HepG2 (cell line): ENCODE data around the gene KIF3C. TPM values are rescaled to one million over a fixed set of nuclear protein-coding genes. Genes with fewer than 3 reads are reported as not detected.

Experiments
- ATF7-NPFF ChIP-seq: sonication (generic); formaldehyde crosslinking; IDR thresholded peaks from 2 replicates; pipeline ENCODE4 v1.8.1; 2023; ENCODE audit warnings: mild to moderate bottlenecking, low read depth, missing genetic modification reagents, moderate library complexity
- GTF2F1 ChIP-seq: fragments of 150-350 bp; IDR thresholded peaks from 2 replicates; pipeline ENCODE4 v1.6.1; 2014; ENCODE audit warnings: low read length
- KDM2A ChIP-seq: sonication (generic); formaldehyde crosslinking; IDR thresholded peaks from 2 replicates; pipeline ENCODE4 v1.4.0; 2020; ENCODE audit warnings: low read depth, missing genetic modification reagents, borderline replicate concordance
- NR2F2 ChIP-seq: IDR thresholded peaks from 2 replicates; pipeline ENCODE4 v1.6.1; 2012; ENCODE audit warnings: low read depth, inconsistent platforms, borderline replicate concordance
- SP4 ChIP-seq: sonication (generic); formaldehyde crosslinking; IDR thresholded peaks from 2 replicates; pipeline ENCODE4 v1.8.1; 2023; ENCODE audit warnings: mild to moderate bottlenecking, missing genetic modification reagents
- ZNF225 ChIP-seq: sonication (generic); formaldehyde crosslinking; IDR thresholded peaks from 2 replicates; pipeline ENCODE4 v1.4.0; 2020; ENCODE audit warnings: mild to moderate bottlenecking, missing genetic modification reagents
- ZNF331 ChIP-seq: sonication (generic); formaldehyde crosslinking; IDR thresholded peaks from 2 replicates; pipeline ENCODE4 v1.4.0; 2020; ENCODE audit warnings: missing genetic modification reagents
- ZNF407 ChIP-seq: sonication (generic); formaldehyde crosslinking; IDR thresholded peaks from one replicate; pipeline ENCODE4 v1.5.1; 2020; ENCODE audit warnings: mild to moderate bottlenecking, missing genetic modification reagents; ENCODE audit errors: not compliant biosample characterization
- ZNF609 ChIP-seq: sonication (generic); formaldehyde crosslinking; IDR thresholded peaks from 2 replicates; pipeline ENCODE4 v1.4.0; 2020; ENCODE audit warnings: mild to moderate bottlenecking, missing genetic modification reagents, borderline replicate concordance
- ZNF615 ChIP-seq: sonication (generic); formaldehyde crosslinking; IDR thresholded peaks from 2 replicates; pipeline ENCODE4 v1.5.0; 2020; ENCODE audit warnings: mild to moderate bottlenecking, missing genetic modification reagents, borderline replicate concordance
- polyA plus RNA-seq, 8 experiments: library from polyadenylated mRNA; depleted of rRNA in 3 of 8; stranded (reverse) in 7 of 8; unstranded in 1 of 8; fragments of >200 nt; fragmentation: Illumina TruSeq in 4 of 8; extraction: Trizol in 4 of 8; gene quantifications; 2 replicates each; pipeline versions ENCODE4 v1.2.1 to v1.2.3, GENCODE V29; 2011 to 2016; ENCODE audit warnings: low read depth in 4 of 8, missing spikeins in 1 of 8, mixed read lengths in 1 of 8; ENCODE audit not compliant: insufficient read depth in 1 of 8
- total RNA-seq, 5 experiments: library from RNA; depleted of rRNA; stranded (reverse); fragments of >200 nt; fragmentation: Illumina TruSeq; extraction: Trizol; gene quantifications; 2 replicates each; pipeline ENCODE4 v1.2.3, GENCODE V29; 2016; ENCODE audit warnings: low read depth in 1 of 5
- TF ChIP-seq, protein P1 (sequence below): sonication (generic); formaldehyde crosslinking; IDR thresholded peaks from 2 replicates; pipeline ENCODE4 v1.8.0; 2022; ENCODE audit warnings: mild to moderate bottlenecking, missing genetic modification reagents

KIF3C gene
- total and polyA plus RNA-seq, 2 of the 13 experiments (the other 11 are each of a cell fraction or from before 2014, with no cell fraction given): 3.6 to 4.9 TPM

DNA sequence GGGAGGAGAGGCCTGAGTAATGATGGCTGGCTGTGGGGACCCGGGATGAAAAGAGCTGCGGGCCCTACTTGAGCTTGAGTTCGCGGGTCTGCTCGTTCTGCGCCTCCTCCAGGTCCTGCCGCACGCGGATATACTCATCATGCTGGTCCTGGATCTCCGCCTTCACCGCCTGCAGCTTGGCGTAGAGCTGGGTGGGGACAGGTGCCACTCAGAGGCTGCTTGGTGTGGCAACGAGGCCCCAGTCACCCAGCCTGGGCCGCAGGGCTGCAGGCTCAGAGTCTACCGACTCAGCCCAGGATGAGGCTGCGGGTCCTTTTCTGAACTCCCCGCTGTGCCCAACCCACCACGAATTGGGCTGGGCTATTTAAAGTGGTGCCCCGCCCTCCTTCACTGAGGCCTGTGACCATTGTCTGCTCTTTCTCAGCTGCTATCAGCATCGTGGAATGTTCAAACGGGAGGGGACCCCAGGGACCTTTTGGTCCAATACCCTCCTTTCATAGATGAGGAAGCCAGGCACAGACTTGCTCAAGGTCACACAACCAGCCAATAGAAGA is 28.0 kb downstream of the KIF3C start (continued):
- TF ChIP-seq ZNF407 (CRISPR knock-in tag): peak; percentile 32
- TF ChIP-seq ZNF331 (CRISPR knock-in tag): no peak
- TF ChIP-seq NR2F2: no peak
- TF ChIP-seq KDM2A (CRISPR knock-in tag): no peak
- TF ChIP-seq, protein P1, sequence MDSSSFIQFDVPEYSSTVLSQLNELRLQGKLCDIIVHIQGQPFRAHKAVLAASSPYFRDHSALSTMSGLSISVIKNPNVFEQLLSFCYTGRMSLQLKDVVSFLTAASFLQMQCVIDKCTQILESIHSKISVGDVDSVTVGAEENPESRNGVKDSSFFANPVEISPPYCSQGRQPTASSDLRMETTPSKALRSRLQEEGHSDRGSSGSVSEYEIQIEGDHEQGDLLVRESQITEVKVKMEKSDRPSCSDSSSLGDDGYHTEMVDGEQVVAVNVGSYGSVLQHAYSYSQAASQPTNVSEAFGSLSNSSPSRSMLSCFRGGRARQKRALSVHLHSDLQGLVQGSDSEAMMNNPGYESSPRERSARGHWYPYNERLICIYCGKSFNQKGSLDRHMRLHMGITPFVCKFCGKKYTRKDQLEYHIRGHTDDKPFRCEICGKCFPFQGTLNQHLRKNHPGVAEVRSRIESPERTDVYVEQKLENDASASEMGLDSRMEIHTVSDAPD (CRISPR knock-in tag): no peak
- no peak for TF ChIP-seq ATF7-NPFF
- no peak for TF ChIP-seq ZNF609 (CRISPR knock-in tag)
- no peak for TF ChIP-seq ZNF615 (CRISPR knock-in tag)
- no peak for TF ChIP-seq GTF2F1
- no peak for TF ChIP-seq SP4
- no peak for TF ChIP-seq ZNF225 (CRISPR knock-in tag)
